SK-N-MC (cell line): ENCODE results near the gene GALNT9.

Source experiments
- DNase-seq: peaks from one replicate; pipeline ENCODE4 v3.0.0-alpha.2; 2011; ENCODE audit warnings: low read depth, low spot score
- H3K27ac ChIP-seq: fragments of 200-600 bp; sonication (generic); 2 replicates; pipeline ENCODE4 v1.5.1; 2016; ENCODE audit warnings: mixed run types
- H3K36me3 ChIP-seq: fragments of 200-600 bp; sonication (generic); 2 replicates; pipeline ENCODE4 v1.6.1; 2017; ENCODE audit warnings: antibody characterized with exemption, low read length, mixed read lengths; ENCODE audit not compliant: insufficient read depth
- H3K4me3 ChIP-seq: fragments of 200-600 bp; sonication (generic); 2 replicates; pipeline ENCODE4 v1.5.1; 2016
- H3K9ac ChIP-seq: fragments of 200-600 bp; sonication (generic); 2 replicates; pipeline ENCODE4 v1.8.0; 2017; ENCODE audit warnings: mixed run types, mixed read lengths; ENCODE audit not compliant: insufficient read length
- H3K9me3 ChIP-seq: fragments of 200-600 bp; sonication (generic); 2 replicates; pipeline ENCODE4 v1.6.1; 2017; ENCODE audit warnings: low read depth, mild to moderate bottlenecking, antibody characterized with exemption, low read length, moderate library complexity, mixed read lengths
- EZH2 ChIP-seq: fragments of 200-600 bp; sonication (generic); IDR thresholded peaks from one replicate; pipeline ENCODE4 v1.6.1; 2017; ENCODE audit warnings: antibody characterized with exemption
- FOXP2 ChIP-seq: optimal IDR thresholded peaks from 2 replicates; pipeline ENCODE3; 2011; ENCODE audit warnings: mild to moderate bottlenecking, moderate library complexity; ENCODE audit not compliant: insufficient read depth; ENCODE audit errors: extremely low read length, control extremely low read depth
- POLR2AphosphoS5 ChIP-seq: IDR thresholded peaks from 2 replicates; pipeline ENCODE4 v1.6.1; 2012; ENCODE audit warnings: mild to moderate bottlenecking, low read depth, low read length, borderline replicate concordance

Gene GALNT9

GRCh38 chr12:132187646-132188450 is 141.5 kb downstream of the GALNT9 start:
- Histone ChIP-seq H3K36me3 (no peaks in the 10 kb centered on the region; the same call in 1 of the 2 replicates), H3K9ac (no peak overlapping the region), H3K4me3 (no peak overlapping the region), H3K27ac (no peak overlapping the region), H3K9me3 (no peaks in the 10 kb centered on the region)
- TF ChIP-seq POLR2AphosphoS5, result no peak
- TF ChIP-seq EZH2, result no peak
- TF ChIP-seq FOXP2, result no peak
- DNase-seq, result no peak

- H3K9me3 ChIP-seq, result no peaks in the 10 kb centered on the region
- no peaks in the 10 kb centered on the region; the same call in 1 of the 2 replicates for H3K36me3 ChIP-seq
- no peak overlapping the region for H3K4me3 ChIP-seq
- TF ChIP-seq FOXP2, result no peak
- no peak for TF ChIP-seq POLR2AphosphoS5
- TF ChIP-seq EZH2, result no peak
- H3K27ac ChIP-seq, result no peak overlapping the region
- no peak overlapping the region for H3K9ac ChIP-seq
- DNase-seq, result no peak
Observed at GRCh38 chr12:132186857-132187620, 142.3 kb downstream of the GALNT9 start.

GRCh38 chr12:132186208-132186856 is 143.1 kb downstream of the GALNT9 start:
- no peak overlapping the region for H3K27ac ChIP-seq
- DNase-seq, result no peak
- H3K9ac ChIP-seq, result no peak overlapping the region
- TF ChIP-seq EZH2 (no peak), POLR2AphosphoS5 (no peak), FOXP2 (no peak)
- H3K4me3 ChIP-seq, result no peak overlapping the region
- H3K36me3 ChIP-seq, result no peaks in the 10 kb centered on the region; the same call in 1 of the 2 replicates
- no peaks in the 10 kb centered on the region for H3K9me3 ChIP-seq

- TF ChIP-seq EZH2 (no peak), FOXP2 (no peak), POLR2AphosphoS5 (no peak)
- Histone ChIP-seq H3K9ac (no peak overlapping the region), H3K9me3 (no peaks in the 10 kb centered on the region), H3K36me3 (no peaks in the 10 kb centered on the region; the same call in 1 of the 2 replicates), H3K27ac (no peak overlapping the region), H3K4me3 (no peak overlapping the region)
- no peak for DNase-seq
Observed at GRCh38 chr12:132185705-132186104, 143.7 kb downstream of the GALNT9 start.

GRCh38 chr12:132182711-132183365 is 146.6 kb downstream of the GALNT9 start:
- Histone ChIP-seq H3K4me3 (no peak overlapping the region), H3K27ac (peak overlapping the region; percentile 76; the same call in 1 of the 2 replicates), H3K36me3 (no peaks in the 10 kb centered on the region; the same call in 1 of the 2 replicates), H3K9me3 (no peaks in the 10 kb centered on the region), H3K9ac (no peak overlapping the region)
- DNase-seq, result no peak
- TF ChIP-seq POLR2AphosphoS5, result no peak

- H3K36me3 ChIP-seq, result no peaks in the 10 kb centered on the region; the same call in 1 of the 2 replicates
- TF ChIP-seq POLR2AphosphoS5 (no peak), EZH2 (no peak), FOXP2 (no peak)
- H3K4me3 ChIP-seq, result no peak overlapping the region
- no peak overlapping the region for H3K9ac ChIP-seq
- DNase-seq, result no peak
- no peaks in the 10 kb centered on the region for H3K9me3 ChIP-seq
- H3K27ac ChIP-seq, result no peak overlapping the region
Observed at GRCh38 chr12:132182206-132182710, 147.1 kb downstream of the GALNT9 start.

- no peak for DNase-seq
- Histone ChIP-seq H3K9ac (no peak overlapping the region), H3K9me3 (no peaks in the 10 kb centered on the region), H3K27ac (no peak overlapping the region), H3K36me3 (no peaks in the 10 kb centered on the region; the same call in 1 of the 2 replicates), H3K4me3 (no peak overlapping the region)
- no peak for TF ChIP-seq EZH2
Observed at GRCh38 chr12:132181570-132182200, 147.7 kb downstream of the GALNT9 start.
